GM19240 (cell line): ENCODE data around the gene DPT.

Experiments
- DNase-seq: peaks from one replicate; pipeline ENCODE4 v3.0.0; 2011; ENCODE audit warnings: low spot score; ENCODE audit not compliant: insufficient read length

Gene DPT

GRCh38 chr1:168735974-168736373 is 7.0 kb upstream of the DPT start:
- no peak for DNase-seq

GRCh38 chr1:168734946-168735345 is 5.9 kb upstream of the DPT start:
- no peak for DNase-seq

- no peak for DNase-seq
These were observed 5.3 kb upstream of the DPT start for GRCh38 chr1:168734271-168734670.

GRCh38 chr1:168733241-168733640 is 4.2 kb upstream of the DPT start:
- DNase-seq, result no peak

GRCh38 chr1:168732736-168733135 is 3.7 kb upstream of the DPT start:
- no peak for DNase-seq

GRCh38 chr1:168731244-168731953 is 2.4 kb upstream of the DPT start:
- DNase-seq, result no peak

- no peak for DNase-seq
These were observed 398 bp upstream of the DPT start for GRCh38 chr1:168729405-168729802.

GRCh38 chr1:168726719-168727118 is 2.3 kb downstream of the DPT start:
- no peak for DNase-seq

- no peak for DNase-seq
These were observed 2.7 kb downstream of the DPT start for GRCh38 chr1:168726281-168726680.

GRCh38 chr1:168725831-168726230 is 3.2 kb downstream of the DPT start:
- DNase-seq, result no peak

- no peak for DNase-seq
These were observed 3.9 kb downstream of the DPT start for GRCh38 chr1:168725060-168725459.

- DNase-seq, result no peak
These were observed 6.0 kb downstream of the DPT start for GRCh38 chr1:168723000-168723399.

- DNase-seq, result no peak
These were observed 8.2 kb downstream of the DPT start for GRCh38 chr1:168720839-168721238.

- DNase-seq, result peak; percentile 7
These were observed 9.5 kb downstream of the DPT start for GRCh38 chr1:168719306-168720111.

- DNase-seq, result no peak
These were observed 10.8 kb downstream of the DPT start for GRCh38 chr1:168717906-168718891.

GRCh38 chr1:168714012-168714411 is 15.0 kb downstream of the DPT start:
- no peak for DNase-seq

GRCh38 chr1:168709405-168710363 is 19.3 kb downstream of the DPT start:
- no peak for DNase-seq

- DNase-seq, result no peak
These were observed 20.2 kb downstream of the DPT start for GRCh38 chr1:168708698-168709404.

- no peak for DNase-seq
These were observed 22.5 kb downstream of the DPT start for GRCh38 chr1:168706391-168706992.
